DMS153 treated with DMSO at 0.1 percent for 48 hours (cell line): ENCODE measurements around the gene BRSK1.
A peak's percentile ranks its signal among the peaks of the same experiment; 100 is the strongest.

Experiments used
- DNase-seq: peaks from one replicate; lab custom pipeline; 2025; ENCODE audit not compliant: unreplicated experiment; lab: John Stamatoyannopoulos, UW

BRSK1 gene

GRCh38 chr19:55283548-55284377 lies at the start of gene BRSK1:
BRSK1 (plus strand) TSS chr19:55283997; CDS start chr19:55284443, 446 bp downstream.
- DNase-seq, result peak; percentile 32

- no peak for DNase-seq
These were observed 45.8 kb upstream of the BRSK1 start for GRCh38 chr19:55238030-55238429.

- DNase-seq, result no peak
These were observed 44.8 kb upstream of the BRSK1 start for GRCh38 chr19:55239004-55239403.

- DNase-seq, result no peak
These were observed 43.1 kb upstream of the BRSK1 start for GRCh38 chr19:55240713-55241020.

- no peak for DNase-seq
These were observed 42.5 kb upstream of the BRSK1 start for GRCh38 chr19:55241143-55241934.

GRCh38 chr19:55241935-55242464 lies 41.8 kb upstream of the BRSK1 start:
- DNase-seq, result no peak

GRCh38 chr19:55242517-55242916 lies 41.3 kb upstream of the BRSK1 start:
- no peak for DNase-seq

GRCh38 chr19:55244004-55244680 lies 39.7 kb upstream of the BRSK1 start:
- DNase-seq, result no peak

GRCh38 chr19:55245236-55245904 lies 38.4 kb upstream of the BRSK1 start:
- no peak for DNase-seq

GRCh38 chr19:55246462-55247451 lies 37.0 kb upstream of the BRSK1 start:
- DNase-seq, result no peak

- DNase-seq, result peak; percentile 15
These were observed 36.1 kb upstream of the BRSK1 start for GRCh38 chr19:55247621-55248099.

- DNase-seq, result no peak
These were observed 35.6 kb upstream of the BRSK1 start for GRCh38 chr19:55248166-55248675.

- no peak for DNase-seq
These were observed 35.1 kb upstream of the BRSK1 start for GRCh38 chr19:55248704-55249103.

GRCh38 chr19:55249841-55250240 lies 34.0 kb upstream of the BRSK1 start:
- no peak for DNase-seq

GRCh38 chr19:55250262-55251036 lies 33.3 kb upstream of the BRSK1 start:
- DNase-seq, result no peak

- no peak for DNase-seq
These were observed 32.3 kb upstream of the BRSK1 start for GRCh38 chr19:55251341-55252081.

- DNase-seq, result no peak
These were observed 30.8 kb upstream of the BRSK1 start for GRCh38 chr19:55252760-55253663.
